Right cardiac atrium (tissue), 5 donors: ENCODE results near the gene LDLRAD4. TPM values are rescaled to one million over a fixed set of nuclear protein-coding genes. Genes with fewer than 3 reads are reported as not detected.

Source experiments
- ATAC-seq, 2 donors: fragments of 200-7000 bp; cut with Tn5 transposase; one replicate each; pipeline versions ENCODE4 v1.8.0 to v1.9.1; 2020; ENCODE audit warnings: moderate library complexity in 2 of 2, mild to moderate bottlenecking in 1 of 2
- DNase-seq, 3 donors: peaks; one replicate each; pipeline ENCODE4 v3.0.0-alpha.2; 2020
- H3K27ac ChIP-seq: one replicate; pipeline ENCODE4 v1.5.1; 2013; ENCODE audit warnings: mild to moderate bottlenecking, low read length, control low read depth, moderate library complexity
- H3K27me3 ChIP-seq: one replicate; pipeline ENCODE4 v1.6.1; 2013; ENCODE audit not compliant: control insufficient read depth, insufficient read depth
- H3K4me1 ChIP-seq: one replicate; pipeline ENCODE4 v1.6.1; 2013; ENCODE audit warnings: low read length; ENCODE audit not compliant: control insufficient read depth, insufficient read depth
- H3K4me3 ChIP-seq: one replicate; pipeline ENCODE4 v1.5.1; 2013; ENCODE audit warnings: low read length, control low read depth
- H3K9me3 ChIP-seq: one replicate; pipeline ENCODE4 v1.6.1; 2013; ENCODE audit warnings: low read length; ENCODE audit not compliant: control insufficient read depth
- WGBS: extraction: QIAGEN DNeasy Blood & Tissue Kit; methylation state at CpG from one replicate; pipeline ENCODE4 v1.1.7; 2013; 5-methylcytosine and 5-hydroxymethylcytosine counted together
- intact Hi-C, 4 donors: fragments of 100-400 bp; cut with DNase I; formaldehyde crosslinking; loops; one replicate each; pipeline versions ENCODE4 v1.11.0 to v1.14.0; 2022 to 2023
- polyA plus RNA-seq: library from polyadenylated mRNA; stranded (reverse); fragments of 200-250 nt; gene quantifications from one replicate; pipeline ENCODE4 v1.2.3, GENCODE V29; 2013
- total RNA-seq, 4 donors: library from RNA; stranded (reverse); fragmentation: NEBNext Ultra II Directional; extraction: Animal tissue kit (Norgen Biotek cat#: 25700); gene quantifications; one replicate each; pipeline ENCODE4 v1.2.1, GENCODE V29; 2021
- donor health status: healthy with polysubstance abuse.
- donor health status: DM: no; HTN: yes; CAD: no.
- donor health status: DM: no; HTN: no; CAD: no.
- donor health status: DM: no; HTN: yes; CAD: no; lungs with severe emphysema.
- donor health status: DM: yes; HTN: yes; CAD: no.

The LDLRAD4 gene
- total and polyA plus RNA-seq, 5 donors: 25.7 to 159 (median 68.1) TPM

DNA sequence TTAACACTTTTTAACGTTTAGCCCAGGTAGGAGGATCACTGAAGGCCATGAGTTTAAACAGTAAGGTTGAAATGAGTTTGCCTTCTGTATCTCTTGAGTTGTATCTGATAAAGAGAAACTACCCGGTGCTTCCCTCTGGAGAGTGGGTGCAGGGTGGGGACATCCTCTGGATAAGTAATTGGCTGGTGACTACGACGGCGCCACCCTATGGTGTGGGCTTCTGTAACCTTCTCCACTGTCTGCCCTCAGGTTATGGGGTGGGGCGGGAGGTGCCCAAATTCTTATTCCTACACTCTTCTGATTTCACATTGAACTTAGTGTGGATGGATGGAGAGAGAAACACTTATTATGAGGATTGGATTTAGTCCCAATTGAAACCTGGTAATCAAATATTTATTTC, 68.8 kb downstream of the LDLRAD4 start:
- Histone ChIP-seq H3K4me1 (peaks cover 3% of the 10 kb centered on the region), H3K4me3 (no peak overlapping the region), H3K27me3 (no peaks in the 10 kb centered on the region), H3K27ac (no peak overlapping the region), H3K9me3 (no peaks in the 10 kb centered on the region)
- peak in 1 of 3 donors; percentile 26 for DNase-seq
- intact Hi-C loops: no loop called here
- 74% methylated on average over 6 of the region's 6 CpGs for WGBS
- ATAC-seq: no peak

DNA sequence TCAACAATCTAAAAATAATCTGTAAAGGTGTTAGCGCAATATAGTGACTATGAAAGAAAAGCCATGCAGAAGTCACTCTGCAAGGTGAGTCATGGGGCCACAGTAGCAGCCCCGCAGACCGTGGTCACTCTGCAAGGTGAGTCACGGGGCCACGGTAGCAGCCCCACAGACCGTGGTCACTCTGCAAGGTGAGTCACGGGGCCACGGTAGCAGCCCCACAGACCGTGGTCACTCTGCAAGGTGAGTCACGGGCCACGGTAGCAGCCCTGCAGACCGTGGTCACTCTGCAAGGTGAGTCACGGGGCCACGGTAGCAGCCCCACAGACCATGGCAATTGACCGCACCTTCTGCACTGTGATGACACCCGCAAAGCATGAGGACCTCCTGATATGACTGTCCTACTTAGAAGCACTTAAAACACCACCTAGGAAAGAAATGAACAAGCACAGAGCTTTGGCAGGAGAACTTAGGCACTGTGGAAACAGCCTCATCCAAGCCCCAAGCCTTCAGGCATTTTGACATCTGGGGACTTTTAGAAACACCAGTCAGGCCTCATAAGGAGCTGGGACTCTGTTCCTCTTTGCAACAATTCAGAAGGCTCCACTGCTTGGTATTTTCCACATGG, 70.1 kb downstream of the LDLRAD4 start:
- WGBS: 78% methylated on average over 16 of the region's 16 CpGs
- Histone ChIP-seq H3K4me1 (peaks cover 3% of the 10 kb centered on the region), H3K4me3 (no peak overlapping the region), H3K9me3 (no peaks in the 10 kb centered on the region), H3K27ac (no peak overlapping the region), H3K27me3 (no peaks in the 10 kb centered on the region)
- ATAC-seq (peak in 1 of 2 donors; percentile 34), DNase-seq (peak in 1 of 3 donors; percentile 21)
- intact Hi-C loops: no loop called here

DNA sequence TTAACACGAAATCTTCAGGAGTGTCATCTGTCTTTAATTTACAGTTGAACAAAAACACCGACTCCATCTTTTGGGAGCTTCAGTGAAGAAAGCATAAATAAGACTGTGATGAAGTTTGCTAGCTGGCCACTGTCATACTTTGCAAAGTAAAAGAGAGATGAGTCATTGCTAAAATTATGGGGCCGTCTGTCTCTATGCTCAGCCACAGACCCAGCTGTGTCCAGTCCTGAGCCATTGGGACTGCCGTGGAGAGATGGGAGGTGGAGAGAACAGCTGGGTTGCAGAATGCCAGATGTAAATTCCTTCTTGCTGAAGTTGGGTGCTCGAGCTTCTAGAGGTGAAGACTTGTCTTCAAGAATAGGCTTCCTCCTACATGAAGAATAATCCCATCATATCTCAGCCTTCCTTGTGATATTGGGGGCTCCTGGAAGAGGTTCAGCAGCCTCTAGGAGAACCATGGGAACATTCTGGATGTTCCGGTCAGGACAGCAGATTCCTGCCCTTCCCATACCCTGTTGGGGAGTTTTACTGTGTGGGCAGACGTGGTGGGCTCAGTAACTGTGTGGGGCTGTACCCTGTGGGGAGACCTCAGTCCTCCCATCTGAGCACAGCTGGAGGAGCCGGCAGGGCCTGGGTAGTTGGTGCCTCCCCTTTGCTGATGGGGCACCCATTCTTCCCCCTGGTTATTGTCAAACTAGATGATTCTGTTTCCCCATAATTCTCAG, 71.1 kb downstream of the LDLRAD4 start:
- 73% methylated on average over 8 of the region's 8 CpGs for WGBS
- no peak overlapping the region for H3K27ac ChIP-seq
- intact Hi-C loops: no loop called here
- no peak overlapping the region for H3K4me3 ChIP-seq
- H3K9me3 ChIP-seq: no peaks in the 10 kb centered on the region
- no peaks in the 10 kb centered on the region for H3K27me3 ChIP-seq
- ATAC-seq (peak; percentile 74 to 77), DNase-seq (peak in 2 of 3 donors; percentile 56 to 69)
- no peaks in the 10 kb centered on the region for H3K4me1 ChIP-seq

DNA sequence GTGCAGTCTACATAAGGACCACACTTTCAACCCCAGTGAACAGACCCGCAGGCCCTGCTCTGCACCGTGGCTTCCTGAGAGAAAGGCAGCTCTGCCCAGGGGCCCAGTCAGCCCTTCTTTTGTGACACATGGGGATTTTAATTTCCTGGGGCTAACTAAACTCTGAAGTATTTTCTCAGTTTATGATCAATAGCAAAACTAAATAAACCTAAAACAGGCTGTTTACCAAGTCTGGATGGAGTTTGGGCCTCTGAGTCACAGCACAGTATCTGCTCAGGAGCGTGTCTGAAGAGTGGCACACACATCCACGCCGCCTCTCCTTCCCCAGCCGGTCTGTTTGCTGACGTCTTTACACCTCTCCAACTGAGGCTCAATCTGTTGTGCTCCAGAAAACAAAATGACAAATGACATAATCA, 72.3 kb downstream of the LDLRAD4 start:
- no peaks in the 10 kb centered on the region for H3K9me3 ChIP-seq
- intact Hi-C loops: no loop called here
- H3K27ac ChIP-seq: no peak overlapping the region
- no peaks in the 10 kb centered on the region for H3K27me3 ChIP-seq
- DNase-seq (no peak), ATAC-seq (peak in 1 of 2 donors; percentile 50)
- H3K4me3 ChIP-seq: no peak overlapping the region
- WGBS: 93% methylated on average over 7 of the region's 7 CpGs
- H3K4me1 ChIP-seq: no peaks in the 10 kb centered on the region

DNA sequence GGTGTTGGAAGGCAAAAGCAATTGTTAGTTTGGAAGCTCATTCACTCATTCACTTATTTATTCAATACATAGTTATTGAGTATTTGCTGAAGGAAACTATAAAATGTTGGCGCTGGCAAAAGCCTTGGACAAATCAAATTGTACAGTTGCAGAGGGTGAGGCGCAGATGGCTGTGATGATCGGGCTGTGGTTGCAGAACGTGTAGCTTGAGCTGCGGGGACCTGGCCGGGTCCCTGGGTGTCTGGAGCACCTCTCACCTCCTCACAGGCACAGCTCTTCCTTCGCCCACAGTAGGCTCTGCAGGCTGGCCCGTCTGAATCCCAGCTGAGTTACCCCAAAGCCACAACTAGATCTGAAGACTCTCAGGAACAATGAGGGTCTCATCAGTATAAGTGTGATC, 72.7 kb downstream of the LDLRAD4 start:
- H3K9me3 ChIP-seq: no peaks in the 10 kb centered on the region
- no peaks in the 10 kb centered on the region for H3K27me3 ChIP-seq
- DNase-seq: no peak
- intact Hi-C loops: no loop called here
- no peak overlapping the region for H3K27ac ChIP-seq
- no peaks in the 10 kb centered on the region for H3K4me1 ChIP-seq
- WGBS: 95% methylated on average over 8 of the region's 8 CpGs
- no peak for ATAC-seq
- H3K4me3 ChIP-seq: no peak overlapping the region

DNA sequence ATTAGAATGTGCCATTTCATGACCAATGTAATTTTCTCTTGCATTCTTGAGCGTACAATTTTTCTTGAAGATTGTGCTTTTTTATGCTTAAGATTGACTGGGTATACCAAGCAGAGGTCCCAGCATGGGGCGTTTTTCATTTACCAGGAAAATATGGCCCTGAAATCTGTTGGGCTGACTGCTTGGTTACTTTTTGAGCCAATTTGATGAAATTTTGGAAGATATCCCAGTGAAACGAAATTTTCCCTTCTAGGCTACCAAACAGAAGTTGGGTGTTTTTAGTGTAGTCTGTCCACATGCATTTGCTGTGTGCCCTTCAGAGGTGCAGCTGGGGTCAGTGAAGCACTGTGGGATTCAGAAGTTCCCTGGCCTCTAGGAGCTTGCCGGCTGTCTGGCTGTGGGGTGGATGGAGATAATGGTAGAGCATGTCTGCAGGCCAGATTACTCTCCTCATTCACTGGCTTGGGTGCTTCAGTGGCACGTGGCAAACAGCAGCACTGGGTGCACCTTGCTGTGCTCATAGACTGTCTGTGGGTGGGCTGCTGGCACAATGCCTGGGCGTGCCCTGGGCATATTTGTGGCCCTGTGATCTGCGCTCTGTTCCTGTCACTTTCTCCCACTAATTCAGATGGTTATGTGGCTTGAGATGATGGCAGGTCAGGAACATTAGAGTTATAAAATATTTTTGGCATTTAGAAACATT, 73.3 kb downstream of the LDLRAD4 start:
- no peak for ATAC-seq
- Histone ChIP-seq H3K9me3 (no peaks in the 10 kb centered on the region), H3K4me1 (no peaks in the 10 kb centered on the region), H3K27me3 (no peaks in the 10 kb centered on the region), H3K4me3 (no peak overlapping the region), H3K27ac (no peak overlapping the region)
- 77% methylated on average over 7 of the region's 7 CpGs for WGBS
- DNase-seq: no peak
- intact Hi-C loops: no loop called here

DNA sequence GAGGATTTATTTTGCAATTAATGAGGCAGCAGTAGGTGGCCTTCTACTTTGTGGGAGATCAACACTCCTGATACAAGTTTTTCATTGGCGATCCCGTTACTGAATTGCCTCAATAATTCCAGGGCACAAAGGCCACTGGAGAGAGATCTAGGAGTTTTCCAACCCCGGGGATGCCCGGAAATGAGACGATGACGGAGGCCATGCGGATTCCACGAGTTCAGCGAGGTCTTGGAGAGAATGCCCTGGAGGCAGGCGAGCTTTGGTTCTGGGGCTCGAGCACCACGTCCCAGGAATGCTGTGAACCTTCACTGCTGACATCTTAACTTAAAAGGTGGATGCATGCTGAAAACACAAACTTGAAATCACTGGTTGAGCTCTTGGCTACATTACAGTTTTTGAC, 74.2 kb downstream of the LDLRAD4 start:
- no peaks in the 10 kb centered on the region for H3K9me3 ChIP-seq
- intact Hi-C loops: no loop called here

DNA sequence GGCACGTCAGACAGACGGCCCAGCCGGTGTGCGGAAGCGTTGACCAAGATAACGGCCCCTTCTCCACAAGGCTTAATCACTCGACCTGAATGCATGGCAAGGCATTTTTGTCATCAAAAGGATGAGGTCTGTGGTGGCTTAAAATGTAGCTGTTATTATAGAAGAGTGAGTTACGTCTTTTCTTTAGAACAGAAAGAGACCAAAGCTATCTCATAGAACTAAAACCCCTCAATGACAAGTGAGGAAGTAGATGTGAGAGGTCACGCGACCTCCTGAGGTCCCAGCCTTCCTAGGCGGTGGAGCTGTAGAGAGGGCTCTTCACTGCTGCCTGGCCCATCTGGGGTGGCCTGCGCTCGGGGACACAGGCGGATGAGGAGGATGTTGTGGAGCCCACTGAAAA, 75.7 kb downstream of the LDLRAD4 start:
- WGBS: 86% methylated on average over 14 of the region's 14 CpGs
- no peak overlapping the region for H3K27ac ChIP-seq
- no peak overlapping the region for H3K4me3 ChIP-seq
- H3K27me3 ChIP-seq: no peaks in the 10 kb centered on the region
- no peak for ATAC-seq
- intact Hi-C loops: no loop called here
- no peak for DNase-seq
- H3K4me1 ChIP-seq: no peaks in the 10 kb centered on the region
- no peaks in the 10 kb centered on the region for H3K9me3 ChIP-seq

More for the DNA sequence above, 74.2 kb downstream of the LDLRAD4 start:
- Histone ChIP-seq H3K4me1 (no peaks in the 10 kb centered on the region), H3K4me3 (no peak overlapping the region), H3K27me3 (no peaks in the 10 kb centered on the region), H3K27ac (no peak overlapping the region)
- no peak for ATAC-seq
- no peak for DNase-seq
- WGBS: 93% methylated on average over 12 of the region's 12 CpGs

DNA sequence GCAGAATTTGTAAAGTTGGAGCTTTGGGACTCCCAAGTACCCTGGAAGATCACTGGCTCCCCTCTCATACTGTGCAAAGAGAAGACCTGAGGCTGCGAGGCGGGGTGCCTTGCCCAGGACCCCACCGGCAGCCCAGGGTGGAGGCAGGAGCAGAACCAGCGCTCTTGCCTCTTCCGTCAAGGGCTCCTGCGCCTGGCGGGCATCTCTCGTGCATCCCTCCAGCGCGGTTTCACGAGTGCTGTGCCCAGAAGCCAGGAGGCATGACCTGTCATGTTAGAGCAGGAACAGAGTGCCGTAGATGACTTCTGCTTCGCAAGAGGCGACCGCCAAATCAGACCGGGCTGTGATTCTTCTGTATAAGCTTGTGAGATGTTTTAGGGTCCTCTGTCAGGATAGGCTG, 77.3 kb downstream of the LDLRAD4 start:
- Histone ChIP-seq H3K4me3 (no peak overlapping the region), H3K27me3 (no peaks in the 10 kb centered on the region), H3K9me3 (no peaks in the 10 kb centered on the region), H3K4me1 (peaks cover 3% of the 10 kb centered on the region), H3K27ac (no peak overlapping the region)
- intact Hi-C loops: no loop called here
- ATAC-seq (no peak), DNase-seq (no peak)
- 92% methylated on average over 16 of the region's 16 CpGs for WGBS

DNA sequence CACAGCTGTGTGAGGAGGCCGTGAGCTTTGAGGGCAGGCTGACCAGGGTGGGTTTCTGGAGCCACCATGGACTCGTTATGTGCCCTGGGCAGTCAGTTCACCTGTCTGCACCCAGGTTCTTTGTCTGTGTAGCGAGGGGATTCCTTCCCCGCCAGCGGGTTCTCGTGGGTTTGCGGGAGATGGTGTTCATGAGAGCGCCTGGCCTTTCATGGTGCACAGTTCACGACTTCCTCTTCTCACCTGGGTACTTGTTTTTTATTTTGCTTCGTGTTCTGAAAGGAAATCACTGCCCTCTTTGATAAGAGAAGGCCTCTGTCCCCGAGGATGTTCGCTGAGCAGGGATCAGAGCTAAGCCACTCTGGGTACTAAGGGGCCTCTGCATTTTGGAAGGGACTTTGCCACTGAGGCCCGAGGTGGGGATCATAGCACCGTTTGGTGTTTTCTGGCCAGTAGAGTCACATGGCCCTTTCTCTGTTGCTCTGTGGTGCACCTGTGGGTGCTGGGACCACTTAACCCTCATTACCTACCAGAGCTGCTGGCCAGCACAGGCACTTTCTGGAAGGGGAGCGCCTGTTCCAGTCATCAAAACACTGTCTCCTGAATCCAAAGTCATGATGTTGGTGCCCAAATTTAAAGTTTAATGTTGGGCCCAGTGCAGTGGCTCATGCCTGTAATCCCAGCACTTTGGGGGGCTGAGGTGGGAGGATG, 78.5 kb downstream of the LDLRAD4 start:
- Histone ChIP-seq H3K27me3 (no peaks in the 10 kb centered on the region), H3K4me1 (peaks cover 6% of the 10 kb centered on the region), H3K4me3 (no peak overlapping the region), H3K9me3 (no peaks in the 10 kb centered on the region), H3K27ac (no peak overlapping the region)
- intact Hi-C loops: no loop called here
- WGBS: 86% methylated on average over 15 of the region's 15 CpGs
- ATAC-seq (no peak), DNase-seq (no peak)

DNA sequence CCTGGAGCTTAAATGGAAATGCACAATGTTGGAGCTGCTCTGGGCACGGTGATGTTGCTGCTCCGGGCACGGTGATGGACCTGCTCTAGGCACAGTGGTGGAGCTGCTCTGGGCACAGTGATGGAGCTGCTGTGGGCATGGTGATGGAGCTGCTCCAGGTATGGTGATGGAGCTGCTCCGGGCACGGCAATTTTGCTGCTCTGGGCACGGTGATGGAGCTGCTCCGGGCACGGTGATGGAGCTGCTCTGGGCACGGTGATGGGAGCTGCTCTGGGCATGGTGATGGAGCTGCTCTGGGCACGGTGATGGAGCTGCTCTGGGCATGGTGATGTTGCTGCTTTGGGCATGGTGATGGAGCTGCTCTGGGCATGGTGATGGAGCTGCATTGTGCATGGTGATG, 79.7 kb downstream of the LDLRAD4 start:
- Histone ChIP-seq H3K4me1 (peaks cover 10% of the 10 kb centered on the region), H3K4me3 (no peak overlapping the region), H3K27me3 (no peaks in the 10 kb centered on the region), H3K9me3 (no peaks in the 10 kb centered on the region), H3K27ac (no peak overlapping the region)
- DNase-seq (no peak), ATAC-seq (no peak)
- intact Hi-C loops: no loop called here
- 97% methylated on average over 10 of the region's 10 CpGs for WGBS
